Measurements from ENCODE around the gene DLGAP4. TPM values are rescaled to one million over a fixed set of nuclear protein-coding genes. Genes with fewer than 3 reads are reported as not detected.

Gene DLGAP4
- total RNA-seq, 1 donor from 2014 or later = 172 TPM

- TF ChIP-seq, protein P1, sequence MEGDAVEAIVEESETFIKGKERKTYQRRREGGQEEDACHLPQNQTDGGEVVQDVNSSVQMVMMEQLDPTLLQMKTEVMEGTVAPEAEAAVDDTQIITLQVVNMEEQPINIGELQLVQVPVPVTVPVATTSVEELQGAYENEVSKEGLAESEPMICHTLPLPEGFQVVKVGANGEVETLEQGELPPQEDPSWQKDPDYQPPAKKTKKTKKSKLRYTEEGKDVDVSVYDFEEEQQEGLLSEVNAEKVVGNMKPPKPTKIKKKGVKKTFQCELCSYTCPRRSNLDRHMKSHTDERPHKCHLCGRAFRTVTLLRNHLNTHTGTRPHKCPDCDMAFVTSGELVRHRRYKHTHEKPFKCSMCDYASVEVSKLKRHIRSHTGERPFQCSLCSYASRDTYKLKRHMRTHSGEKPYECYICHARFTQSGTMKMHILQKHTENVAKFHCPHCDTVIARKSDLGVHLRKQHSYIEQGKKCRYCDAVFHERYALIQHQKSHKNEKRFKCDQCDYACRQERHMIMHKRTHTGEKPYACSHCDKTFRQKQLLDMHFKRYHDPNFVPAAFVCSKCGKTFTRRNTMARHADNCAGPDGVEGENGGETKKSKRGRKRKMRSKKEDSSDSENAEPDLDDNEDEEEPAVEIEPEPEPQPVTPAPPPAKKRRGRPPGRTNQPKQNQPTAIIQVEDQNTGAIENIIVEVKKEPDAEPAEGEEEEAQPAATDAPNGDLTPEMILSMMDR (IDR thresholded peaks at IDR 0.05; ENCODE audit: unreplicated experiment) = no peak
- no peak for DNase-seq (ENCODE audit: low spot score)
- no peaks in the 10 kb centered on the region for H3K36me3 Mint-ChIP-seq (ENCODE audit: low read depth, unreplicated experiment)
- peaks cover 12% of the 10 kb centered on the region for H3K27me3 Mint-ChIP-seq (ENCODE audit: unreplicated experiment)
- H3K4me1 Mint-ChIP-seq (ENCODE audit: unreplicated experiment) = peaks cover 22% of the 10 kb centered on the region
- no peak overlapping the region for H3K4me3 Mint-ChIP-seq (ENCODE audit: unreplicated experiment)
- H3K9me3 Mint-ChIP-seq (ENCODE audit: unreplicated experiment) = no peaks in the 10 kb centered on the region
- no peak overlapping the region for H3K27ac Mint-ChIP-seq (ENCODE audit: unreplicated experiment)
These were observed 30.1 kb downstream of the DLGAP4 start for GRCh38 chr20:36336204-36336603.

- Mint-ChIP-seq H3K27ac (ENCODE audit: unreplicated experiment) (no peak overlapping the region), H3K4me1 (ENCODE audit: unreplicated experiment) (peaks cover 22% of the 10 kb centered on the region), H3K36me3 (ENCODE audit: low read depth, unreplicated experiment) (no peaks in the 10 kb centered on the region), H3K9me3 (ENCODE audit: unreplicated experiment) (no peaks in the 10 kb centered on the region), H3K4me3 (ENCODE audit: unreplicated experiment) (no peak overlapping the region), H3K27me3 (ENCODE audit: unreplicated experiment) (peaks cover 12% of the 10 kb centered on the region)
- DNase-seq (ENCODE audit: low spot score) = no peak
- TF ChIP-seq, protein P1 (IDR thresholded peaks at IDR 0.05; ENCODE audit: unreplicated experiment) = no peak
These were observed 31.0 kb downstream of the DLGAP4 start for GRCh38 chr20:36336954-36337704.

DNA sequence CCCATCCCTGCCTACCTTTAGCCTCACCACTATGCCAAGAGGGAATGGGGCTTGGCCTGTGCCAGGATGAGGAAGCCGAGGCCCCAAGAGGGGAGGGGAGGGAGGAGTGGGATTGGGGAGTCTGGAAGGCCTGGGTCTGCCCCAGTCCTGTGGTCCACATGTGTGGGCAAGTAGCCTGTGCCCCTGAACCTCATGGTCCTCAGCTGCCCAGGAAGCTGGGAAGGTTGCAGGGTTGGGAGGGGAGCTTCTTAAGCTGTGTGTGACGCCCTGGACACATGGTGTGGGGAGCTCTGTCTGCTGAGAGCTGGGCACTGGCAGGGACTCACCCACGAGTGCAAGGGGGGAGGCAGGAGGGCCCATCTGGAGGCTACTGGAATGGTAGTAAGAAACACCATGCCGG is 31.7 kb downstream of the DLGAP4 start:
- Mint-ChIP-seq H3K4me3 (ENCODE audit: unreplicated experiment) (no peak overlapping the region), H3K27ac (ENCODE audit: unreplicated experiment) (no peak overlapping the region), H3K36me3 (ENCODE audit: low read depth, unreplicated experiment) (no peaks in the 10 kb centered on the region), H3K9me3 (ENCODE audit: unreplicated experiment) (no peaks in the 10 kb centered on the region), H3K4me1 (ENCODE audit: unreplicated experiment) (peaks cover 22% of the 10 kb centered on the region), H3K27me3 (ENCODE audit: unreplicated experiment) (peaks cover 12% of the 10 kb centered on the region)
- TF ChIP-seq, protein P1 (IDR thresholded peaks at IDR 0.05; ENCODE audit: unreplicated experiment) = no peak
- DNase-seq (ENCODE audit: low spot score) = no peak

DNA sequence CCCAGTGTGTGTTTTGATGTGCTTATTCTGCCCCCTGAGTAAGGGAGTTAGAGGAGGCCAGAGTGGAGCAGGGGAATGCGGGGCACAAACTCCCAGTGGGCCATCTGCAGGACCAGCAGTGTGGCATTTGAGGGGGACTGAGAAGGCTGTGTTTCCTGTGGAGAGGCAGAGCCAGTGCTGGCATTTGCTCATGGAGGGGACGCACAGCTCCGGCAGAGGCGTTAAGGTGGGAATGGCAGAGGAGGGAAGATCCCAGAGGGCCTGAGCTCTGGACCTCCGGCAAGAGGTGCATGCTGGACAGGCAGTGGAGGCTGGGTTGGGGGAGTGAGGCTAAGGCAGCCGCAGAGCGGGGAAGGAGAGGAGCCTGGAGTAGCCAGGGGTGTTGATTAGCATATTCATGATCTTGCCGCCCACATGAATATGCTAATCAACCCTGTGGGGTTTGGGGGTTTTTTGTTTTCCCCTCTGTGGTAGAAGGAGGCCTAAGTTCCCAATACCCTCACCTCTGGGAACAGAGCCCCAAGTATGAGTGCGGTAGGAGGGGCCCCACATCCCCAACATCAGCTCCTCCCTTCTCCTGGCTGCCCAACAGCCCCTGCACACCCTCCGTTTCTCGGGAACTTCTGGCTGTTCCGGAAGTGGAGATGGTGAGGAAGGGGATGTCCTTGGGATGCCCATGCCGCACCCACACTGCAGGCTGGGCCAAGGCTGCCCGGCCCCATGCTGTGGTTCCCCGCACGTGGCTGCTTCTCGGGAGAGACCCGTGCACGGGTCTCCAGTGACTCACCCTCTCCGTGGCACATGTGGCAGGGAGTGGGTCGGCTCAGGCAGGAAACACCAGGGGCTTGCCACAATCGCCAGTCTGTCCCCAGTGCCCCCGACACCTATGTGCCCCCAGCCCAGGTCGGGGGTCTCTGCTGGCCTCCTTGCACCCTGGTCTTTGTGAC is 33.8 kb downstream of the DLGAP4 start:
- H3K4me1 Mint-ChIP-seq (ENCODE audit: unreplicated experiment) = peaks cover 15% of the 10 kb centered on the region
- TF ChIP-seq, protein P1 (IDR thresholded peaks at IDR 0.05; ENCODE audit: unreplicated experiment) = no peak
- H3K4me3 Mint-ChIP-seq (ENCODE audit: unreplicated experiment) = no peak overlapping the region
- H3K36me3 Mint-ChIP-seq (ENCODE audit: low read depth, unreplicated experiment) = no peaks in the 10 kb centered on the region
- H3K27ac Mint-ChIP-seq (ENCODE audit: unreplicated experiment) = no peak overlapping the region
- peaks cover 3% of the 10 kb centered on the region for H3K27me3 Mint-ChIP-seq (ENCODE audit: unreplicated experiment)
- no peaks in the 10 kb centered on the region for H3K9me3 Mint-ChIP-seq (ENCODE audit: unreplicated experiment)
- DNase-seq (ENCODE audit: low spot score) = no peak

Measured in endothelial cell (in vitro differentiated cells).